Lower leg skin (tissue), 3 donors: ENCODE measurements around the gene NCF4.

Experiments
- CTCF ChIP-seq, 3 donors: fragments of 450-650 bp; IDR thresholded peaks; one replicate each; pipeline ENCODE4 v1.5.1; 2016; ENCODE audit warnings: antibody characterized with exemption in 3 of 3, mild to moderate bottlenecking in 3 of 3, moderate library complexity in 2 of 3
- POLR2A ChIP-seq, 2 donors: fragments of 450-650 bp; IDR thresholded peaks; one replicate each; pipeline ENCODE4 v1.6.1; 2016 to 2017; ENCODE audit warnings: antibody characterized with exemption in 2 of 2, mild to moderate bottlenecking in 1 of 2, moderate library complexity in 1 of 2

GRCh38 chr22:36872866-36873498 lies 12.2 kb downstream of the NCF4 start:
- TF ChIP-seq CTCF (IDR thresholded peaks at IDR 0.05): no peak
- TF ChIP-seq POLR2A (IDR thresholded peaks at IDR 0.05): no peak
